HG03103 (cell line): ENCODE results near the gene ACSM2B.
"Not testable (repeated sequence)": the region's sequence is repeated elsewhere in the genome, so short reads cannot be mapped to it uniquely, and the experiment has no call there.

Experiments used
- ATAC-seq: cut with Tn5 transposase; IDR thresholded peaks from one replicate; pipeline ENCODE4 v1.9.1; 2021; ENCODE audit warnings: low read depth; ENCODE audit not compliant: unreplicated experiment

ACSM2B gene

DNA sequence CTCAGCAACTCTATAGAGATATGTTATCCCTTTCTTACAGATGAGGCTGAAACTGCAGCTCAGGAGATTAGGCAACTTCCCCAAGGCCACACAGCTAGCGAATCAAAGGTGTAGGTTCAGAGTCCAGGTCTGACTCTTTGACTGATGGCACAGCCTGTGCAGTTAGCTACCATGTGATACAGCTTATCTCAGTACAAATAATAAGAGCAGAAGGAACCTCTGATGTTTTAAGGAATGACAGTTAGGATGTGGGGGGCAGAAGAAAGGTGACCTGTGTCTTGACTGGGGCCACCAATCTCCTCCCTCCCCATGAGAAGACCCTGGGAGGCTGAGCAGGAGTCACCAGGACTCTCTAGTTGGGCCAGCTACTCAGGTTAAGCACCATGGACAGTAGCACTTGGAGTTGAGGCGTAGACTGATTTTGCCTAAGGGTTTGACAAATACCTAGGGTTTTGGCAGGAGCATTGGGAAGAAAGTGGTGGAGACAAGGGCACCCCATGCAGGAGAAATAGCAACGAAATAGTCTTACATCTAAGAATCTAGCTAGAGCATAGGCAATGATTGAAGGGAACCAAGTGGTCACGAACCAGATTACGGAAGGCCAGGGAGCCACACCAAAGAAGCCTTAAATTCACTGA lies 22.8 kb upstream of the ACSM2B start:
- no peak for ATAC-seq

DNA sequence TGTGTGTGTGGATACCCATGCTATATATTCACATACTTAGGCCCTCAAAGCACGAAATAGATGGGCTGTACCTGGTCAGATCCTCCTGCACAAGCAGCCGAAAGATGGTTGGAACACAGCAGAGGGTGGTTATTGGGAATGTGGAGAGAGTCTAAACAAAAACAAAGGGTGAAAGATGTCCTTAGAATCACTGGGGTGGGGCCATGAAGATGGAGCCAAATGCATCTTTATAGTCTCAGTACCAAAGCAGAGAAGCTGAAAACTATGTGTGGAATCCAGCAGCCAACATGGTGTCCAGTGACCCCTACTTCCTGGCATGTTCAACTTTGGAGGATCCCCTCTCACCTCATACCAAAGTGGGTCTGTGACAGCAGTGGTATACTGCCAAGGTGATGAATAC lies 19.5 kb upstream of the ACSM2B start:
- not testable (repeated sequence) for ATAC-seq

DNA sequence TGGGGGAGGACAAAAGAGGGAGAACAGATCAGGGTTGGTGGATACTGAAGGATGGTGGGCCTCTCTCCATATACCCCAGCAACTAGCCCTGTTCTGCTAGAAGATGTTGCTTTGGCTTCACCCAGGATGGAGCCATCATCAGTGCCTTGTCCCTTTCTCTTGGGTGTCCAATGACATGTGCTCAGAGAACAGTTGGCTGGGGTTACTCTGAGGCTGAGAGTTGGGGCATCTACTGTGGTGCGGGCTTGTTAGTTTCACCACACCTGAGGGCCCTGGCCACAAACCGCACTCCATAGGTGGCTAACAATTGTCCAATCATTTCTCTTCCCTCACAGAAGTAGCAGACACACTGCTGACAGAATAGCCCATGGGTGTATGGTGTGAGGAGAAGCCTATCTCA lies 18.9 kb upstream of the ACSM2B start:
- not testable (repeated sequence) for ATAC-seq

DNA sequence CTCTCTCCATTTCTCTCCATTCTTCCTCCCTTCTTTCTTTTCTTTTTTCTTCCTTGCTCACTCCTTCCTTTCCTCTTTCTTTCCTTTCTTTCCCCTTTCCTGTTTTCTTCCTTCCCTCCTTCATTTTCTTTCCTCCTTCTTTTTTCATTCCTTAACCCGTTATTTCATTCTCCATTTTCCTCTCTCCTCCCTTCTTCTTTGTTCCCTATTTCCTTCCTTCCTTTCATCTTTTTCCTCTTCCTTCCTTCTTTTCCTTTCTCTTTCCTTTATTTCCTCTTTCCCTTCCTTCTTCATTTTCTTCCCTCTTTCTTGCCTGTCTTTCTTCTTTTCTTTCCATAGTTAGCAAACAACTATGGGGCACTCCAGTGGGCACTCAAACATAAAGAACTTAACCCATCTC lies 16.6 kb upstream of the ACSM2B start:
- not testable (repeated sequence) for ATAC-seq

DNA sequence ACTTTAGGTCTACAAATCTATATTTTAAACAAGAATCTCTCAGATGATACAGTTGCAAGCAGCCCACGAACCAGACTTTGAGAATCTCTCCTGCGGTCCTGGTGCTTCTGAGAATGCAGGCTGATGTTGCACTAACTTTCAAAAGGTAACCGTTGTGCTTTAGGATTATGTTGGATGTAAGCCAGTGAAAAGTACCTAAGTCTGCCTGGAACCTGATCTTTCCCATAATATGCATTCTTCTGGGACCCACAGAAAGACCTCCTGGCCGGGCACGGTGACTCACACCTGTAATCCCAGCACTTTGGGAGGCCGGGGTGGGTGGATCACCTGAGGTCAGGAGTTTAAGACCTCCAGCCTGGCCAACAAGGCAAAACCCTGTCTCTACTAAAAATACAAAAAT lies 13.3 kb upstream of the ACSM2B start:
- ATAC-seq: not testable (repeated sequence)

DNA sequence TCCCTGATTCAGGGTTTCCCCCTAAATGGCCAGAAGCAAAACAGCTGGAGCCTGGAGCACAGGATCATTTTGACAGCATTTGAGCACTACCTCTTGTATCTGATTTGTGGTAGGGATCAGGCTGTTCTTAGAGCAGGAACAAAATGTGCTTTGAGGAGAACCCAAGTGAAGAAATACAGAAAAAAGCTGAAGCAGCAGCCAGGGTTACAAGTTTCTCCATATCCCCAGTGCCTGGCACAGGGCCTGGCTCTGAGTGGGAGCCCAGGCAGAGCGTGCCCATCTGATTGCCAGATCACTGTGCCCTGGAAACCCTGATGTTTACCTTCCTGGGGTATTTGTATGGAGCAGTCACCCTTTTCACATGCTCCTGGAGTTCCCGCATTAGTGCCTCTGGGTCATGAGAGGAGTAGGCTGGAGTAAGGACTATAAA lies 11.5 kb upstream of the ACSM2B start:
- ATAC-seq: not testable (repeated sequence)

DNA sequence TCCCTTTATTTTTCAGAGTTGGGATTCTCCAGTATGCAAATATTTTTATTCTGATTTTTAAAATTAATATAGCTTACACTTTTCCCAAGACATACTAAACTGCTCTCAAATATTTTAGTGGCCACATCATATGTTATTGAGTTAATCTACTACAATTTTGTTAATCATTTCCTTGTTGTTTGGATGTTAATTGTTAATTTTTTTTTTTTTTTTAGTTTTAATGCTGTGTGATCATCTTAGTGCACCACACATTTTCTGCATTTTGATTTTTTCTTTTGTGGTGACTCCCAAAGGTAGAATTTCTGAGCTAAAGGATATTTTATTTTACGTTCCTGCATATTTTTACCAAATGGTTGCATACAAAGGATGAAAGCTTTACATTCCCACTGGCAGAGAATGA lies 10.5 kb upstream of the ACSM2B start:
- ATAC-seq: not testable (repeated sequence)

DNA sequence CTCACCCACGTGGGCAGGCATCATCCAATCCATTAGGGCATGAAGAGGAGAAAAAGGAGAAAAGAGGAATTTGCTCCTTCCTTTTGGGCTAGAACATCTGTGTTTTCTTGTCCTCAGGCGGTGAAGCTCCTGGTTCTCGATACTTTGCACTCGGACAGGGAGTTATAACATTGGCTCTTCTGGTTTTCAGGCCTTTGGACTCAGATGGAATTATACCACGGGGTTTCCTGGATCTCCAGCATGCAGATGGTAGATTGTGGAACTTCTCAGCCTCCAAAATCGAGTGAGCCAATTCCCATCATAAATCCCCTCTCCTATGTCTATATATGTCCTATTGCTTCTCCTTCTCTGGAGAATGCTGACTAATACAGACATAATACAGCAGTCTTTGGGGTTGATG lies 9.9 kb upstream of the ACSM2B start:
- ATAC-seq: not testable (repeated sequence)

DNA sequence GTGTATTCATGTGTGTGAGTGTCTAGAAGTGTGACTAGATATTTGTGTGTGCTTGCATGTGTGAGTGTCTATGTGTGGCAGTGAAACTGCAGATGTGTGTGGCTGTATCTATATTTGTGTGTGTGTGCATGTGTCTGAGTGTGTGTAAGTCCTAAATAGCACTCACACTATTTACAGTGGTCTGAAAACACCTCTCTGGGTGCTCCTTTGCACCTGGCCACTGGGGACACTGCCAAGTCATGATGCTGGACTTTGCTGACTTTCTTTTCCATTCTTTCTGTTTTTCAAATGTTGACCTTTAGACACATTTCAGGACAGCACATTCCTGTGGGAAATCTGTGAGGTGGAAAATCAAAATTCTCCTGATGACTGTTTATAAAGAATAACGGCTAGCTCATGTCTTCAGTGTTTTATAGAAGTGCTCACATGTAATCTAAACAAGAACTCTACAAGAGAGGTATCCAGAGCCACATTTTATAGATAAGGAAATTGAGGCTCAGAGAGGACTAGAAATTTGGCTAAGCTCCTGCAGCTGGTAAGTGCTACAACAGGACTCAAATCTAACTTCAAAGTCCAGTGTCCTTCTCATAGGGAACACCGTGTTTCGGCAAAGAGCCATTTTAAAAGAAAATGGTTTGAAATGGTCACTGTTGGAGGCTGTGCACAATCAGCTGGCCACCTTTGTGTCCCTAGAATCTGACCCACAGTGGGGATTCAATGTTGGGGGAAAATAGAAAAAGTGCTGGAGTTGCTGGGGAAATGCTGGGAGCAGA lies 4.5 kb upstream of the ACSM2B start:
- ATAC-seq: not testable (repeated sequence)

DNA sequence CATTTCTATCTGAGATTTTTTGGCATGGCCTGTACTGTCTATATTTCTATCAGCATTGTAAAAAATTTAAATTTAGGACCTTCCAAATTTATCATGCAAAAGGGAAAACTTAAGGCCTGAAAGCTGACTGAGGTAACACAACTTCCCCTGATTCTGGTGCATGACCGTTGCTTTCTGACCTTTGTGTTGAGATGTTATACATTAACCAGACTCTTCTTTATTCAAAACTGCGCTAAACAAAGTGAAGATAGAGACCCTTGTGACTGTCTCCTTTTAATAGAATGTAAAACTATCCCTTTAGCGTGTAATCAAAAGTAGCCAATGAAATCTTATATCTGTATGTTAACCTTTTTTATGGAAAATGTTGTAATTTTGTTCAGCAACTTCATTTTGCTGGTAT lies 1.9 kb upstream of the ACSM2B start:
- ATAC-seq: not testable (repeated sequence)

DNA sequence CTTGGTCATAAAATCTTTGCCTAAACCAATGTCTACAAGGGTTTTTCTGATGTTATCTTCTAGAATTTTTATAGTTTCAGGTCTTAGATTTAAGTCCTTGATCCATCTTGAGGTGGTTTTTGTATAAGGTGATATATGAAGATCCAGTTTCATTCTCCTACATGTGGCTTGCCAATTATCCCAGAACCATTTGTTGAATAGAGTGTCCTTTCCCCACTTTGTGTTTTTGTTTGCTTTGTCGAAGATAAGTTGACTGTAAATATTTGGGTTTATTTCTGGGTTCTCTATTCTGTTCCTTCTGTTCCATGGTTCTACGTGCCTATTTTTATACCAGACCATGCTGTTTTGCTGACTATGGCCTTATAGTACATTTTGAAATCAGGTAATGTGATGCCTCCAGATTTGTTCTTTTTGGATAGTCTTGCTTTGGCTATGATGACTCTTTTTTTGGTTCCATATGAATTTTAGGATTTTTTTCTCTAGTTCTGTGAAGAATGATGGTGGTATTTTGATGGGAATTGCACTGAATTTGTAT lies 7.0 kb downstream of the ACSM2B start:
- not testable (repeated sequence) for ATAC-seq

DNA sequence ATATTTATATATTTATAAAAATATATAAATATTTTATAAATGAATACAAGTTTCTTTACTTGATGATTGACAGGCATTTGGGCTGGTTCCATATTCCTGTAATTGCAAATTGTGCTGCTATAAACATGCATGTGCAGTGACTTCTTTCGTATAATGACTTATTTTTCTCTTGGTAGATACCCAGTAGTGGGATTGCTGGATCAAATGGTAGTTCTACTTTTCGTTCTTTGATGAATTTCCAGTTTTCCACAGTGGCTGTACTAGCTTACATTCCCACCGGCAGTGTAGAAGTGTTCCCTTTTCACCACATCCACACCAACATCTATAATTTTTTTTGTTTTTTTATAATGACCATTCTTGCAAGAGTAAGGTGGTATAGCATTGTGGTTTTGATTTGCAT lies 7.8 kb downstream of the ACSM2B start:
- no peak for ATAC-seq

DNA sequence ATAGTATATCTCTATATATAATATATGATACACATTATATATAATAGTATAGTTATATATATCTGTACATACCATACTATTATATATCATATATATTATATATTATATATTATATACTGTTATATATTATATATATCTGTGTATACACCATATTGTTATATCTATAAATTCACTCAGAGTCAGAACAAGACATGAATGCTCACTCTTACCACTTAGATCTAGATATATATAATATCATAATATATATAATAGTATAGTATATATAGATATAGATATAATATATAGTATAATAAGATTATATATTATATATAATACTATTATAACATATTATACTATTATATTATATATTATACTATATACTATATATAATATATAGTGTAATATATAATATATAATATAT lies 9.3 kb downstream of the ACSM2B start:
- ATAC-seq: no peak

DNA sequence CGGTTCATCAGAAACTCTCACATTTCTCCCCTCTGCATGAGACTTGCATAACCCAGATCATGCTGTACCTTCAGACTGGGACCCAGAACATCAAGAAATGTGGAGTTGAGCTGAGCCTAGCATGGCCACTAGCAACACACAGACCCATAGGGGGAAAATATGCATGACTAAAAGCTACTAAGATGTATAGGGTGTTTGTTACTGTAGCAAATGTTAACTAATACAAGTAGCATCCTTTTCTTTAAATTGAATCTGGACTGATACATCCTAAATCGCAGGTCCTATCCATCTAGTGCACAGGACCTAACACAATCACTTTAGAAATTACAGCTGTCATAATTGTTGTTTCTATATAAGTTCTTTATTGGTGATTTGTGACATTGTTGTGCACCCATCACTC lies 10.8 kb downstream of the ACSM2B start:
- not testable (repeated sequence) for ATAC-seq

DNA sequence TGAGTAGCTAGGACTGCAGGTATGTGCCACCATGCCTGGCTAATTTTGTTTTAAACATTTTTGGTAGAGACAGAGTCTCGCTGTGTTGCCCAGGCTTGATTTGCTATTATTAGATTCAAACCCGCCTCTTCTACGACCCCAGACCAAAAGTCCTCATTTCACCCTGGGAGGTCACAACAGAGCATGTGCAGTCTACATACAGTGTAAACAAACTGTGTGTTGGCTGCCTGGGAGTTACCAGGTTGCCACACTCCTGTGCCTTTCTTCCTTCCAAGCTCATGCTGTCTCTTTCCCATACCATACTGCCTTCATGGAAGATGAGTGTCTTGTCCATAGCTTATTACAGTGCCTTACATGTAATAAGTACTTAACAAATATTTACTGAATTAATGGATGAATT lies 11.9 kb downstream of the ACSM2B start:
- ATAC-seq: not testable (repeated sequence)

DNA sequence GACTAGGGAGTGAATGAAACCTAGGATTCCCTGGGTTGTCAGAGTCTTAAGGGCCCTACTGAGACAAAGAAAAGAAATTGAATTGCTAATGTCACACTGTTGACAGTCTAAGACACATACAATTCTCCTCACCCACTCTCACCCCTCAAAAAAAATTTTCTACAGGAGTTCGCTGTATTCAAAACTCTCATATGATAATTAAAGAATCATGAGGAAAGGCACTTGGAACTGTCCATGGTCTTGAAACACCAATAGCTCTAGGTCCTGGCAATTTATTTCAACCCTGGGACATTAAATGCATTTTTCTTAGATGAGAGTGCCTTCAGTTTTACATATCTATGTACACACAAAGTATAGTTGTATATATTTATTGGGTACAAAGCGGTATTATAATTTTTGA lies 20.5 kb downstream of the ACSM2B start:
- ATAC-seq: not testable (repeated sequence)

DNA sequence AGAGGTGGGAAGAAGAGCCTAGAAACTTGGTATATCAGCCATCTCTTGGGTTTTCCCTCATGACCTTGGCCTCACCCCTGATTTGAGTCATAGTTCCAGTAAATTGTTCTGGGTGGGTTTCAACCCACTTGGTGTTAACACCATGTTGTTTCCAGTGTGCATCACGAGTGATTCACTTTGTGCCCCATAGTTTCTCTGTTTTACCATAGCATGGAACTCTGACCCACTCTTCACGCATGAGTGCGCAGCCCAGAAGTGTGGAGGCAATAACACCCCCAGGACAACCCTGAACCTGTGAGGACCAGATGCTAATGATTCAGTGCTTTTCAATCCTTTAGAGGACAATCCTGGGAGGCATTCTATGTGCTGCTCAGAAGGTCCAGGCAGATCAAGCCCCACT lies 21.5 kb downstream of the ACSM2B start:
- ATAC-seq: not testable (repeated sequence)

DNA sequence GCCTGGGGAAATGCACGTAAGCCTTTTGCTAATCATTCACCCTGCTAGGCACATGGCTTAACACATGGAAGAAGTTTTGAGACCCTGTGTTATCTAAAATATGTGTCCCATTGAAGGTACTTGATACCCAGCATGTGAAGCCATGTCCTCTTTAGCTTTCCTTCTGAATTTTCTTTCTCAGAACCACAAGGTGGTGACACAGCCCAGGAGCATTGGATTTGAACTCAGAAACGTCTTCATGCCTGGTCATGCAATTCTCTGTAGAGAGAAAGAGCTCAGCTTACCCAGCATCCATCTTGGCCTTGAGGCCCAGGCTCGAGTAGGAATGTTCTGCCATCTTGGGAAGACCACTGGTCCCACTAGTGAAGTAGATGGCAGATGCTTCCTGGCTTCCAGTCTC lies 22.7 kb downstream of the ACSM2B start:
- not testable (repeated sequence) for ATAC-seq

DNA sequence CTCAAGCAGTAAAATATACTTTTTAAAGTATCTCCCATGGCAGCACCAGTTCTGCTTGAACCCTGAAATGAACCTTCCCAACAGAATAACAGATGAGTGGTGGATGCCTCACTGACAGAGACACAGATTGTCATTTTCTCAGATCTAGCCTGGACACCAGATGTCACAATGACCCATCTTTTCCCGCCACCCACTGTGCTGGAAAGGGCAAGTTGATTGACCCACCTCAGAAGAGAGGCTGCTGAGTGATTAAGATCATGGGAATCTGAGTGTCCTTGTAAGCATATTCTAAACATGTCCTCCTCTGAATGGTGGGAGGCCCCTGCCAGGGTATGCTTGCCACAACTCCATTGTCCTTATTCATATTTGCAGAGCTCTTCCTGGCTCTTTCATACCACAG lies 29.2 kb downstream of the ACSM2B start:
- not testable (repeated sequence) for ATAC-seq

DNA sequence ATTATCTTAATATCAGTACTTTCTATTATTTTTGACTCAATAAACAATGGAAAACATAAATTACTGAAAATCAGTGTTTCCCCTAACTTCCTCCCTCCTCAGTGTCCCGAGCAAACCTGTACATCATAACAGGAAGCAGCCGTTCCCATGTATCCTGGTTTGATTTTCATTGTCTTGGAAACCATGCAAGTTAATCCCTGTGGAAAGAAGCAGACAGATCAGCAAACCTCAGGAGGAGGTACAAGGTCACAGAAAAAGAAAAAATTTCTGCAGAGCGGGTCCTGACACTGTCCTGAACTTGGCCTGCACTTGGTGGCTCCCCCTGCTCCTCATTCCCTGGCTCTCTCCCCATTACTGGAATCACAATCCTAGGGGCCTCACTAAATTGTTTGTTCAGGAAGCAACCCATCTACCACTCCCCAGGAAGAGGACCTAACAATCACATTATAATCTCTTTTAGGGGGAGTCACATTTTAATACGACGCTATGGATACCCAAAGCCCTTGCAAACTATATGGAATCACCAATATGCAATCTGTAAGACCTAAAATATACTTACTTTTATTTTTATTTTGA lies 29.8 kb downstream of the ACSM2B start:
- not testable (repeated sequence) for ATAC-seq

DNA sequence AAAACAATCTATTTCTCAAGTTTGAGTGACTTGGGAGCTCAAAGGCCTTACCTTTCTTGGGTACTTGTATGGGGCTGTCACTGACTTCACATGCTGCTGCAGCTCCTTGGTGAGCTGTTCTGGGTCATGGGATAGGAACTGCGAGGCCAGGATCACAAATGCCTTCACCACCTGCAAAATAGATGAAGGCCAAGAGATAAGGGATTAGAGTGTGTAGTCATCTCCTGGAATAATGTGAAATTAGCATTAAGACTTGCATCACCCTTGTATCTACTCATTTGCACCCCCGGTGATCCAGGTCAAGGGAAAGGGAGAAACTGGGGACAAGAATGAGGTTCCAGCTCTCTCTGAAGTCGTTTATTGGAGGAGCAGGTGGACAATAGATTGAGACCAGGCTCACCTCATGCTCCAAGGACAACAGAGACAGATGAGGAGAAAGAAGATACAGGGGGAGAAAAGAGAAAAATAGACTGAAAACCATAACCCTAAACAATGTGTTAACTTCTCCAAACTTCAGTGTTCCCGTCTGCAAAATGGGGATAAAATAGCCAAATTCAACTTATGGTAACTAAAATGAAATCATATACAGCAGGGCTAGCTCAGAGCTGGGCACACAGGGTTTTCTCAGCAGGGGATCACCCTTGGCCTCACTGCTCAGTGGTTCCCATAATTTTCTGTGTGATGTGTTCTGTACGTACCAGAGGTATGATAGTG lies 35.4 kb downstream of the ACSM2B start:
- ATAC-seq: not testable (repeated sequence)
